GM21423 (cell line): Measurements from ENCODE around the gene CD300LF.

ENCODE experiments used
- ATAC-seq: cut with Tn5 transposase; IDR thresholded peaks from one replicate; pipeline ENCODE4 v1.9.1; 2021; ENCODE audit warnings: mild to moderate bottlenecking, moderate library complexity; ENCODE audit not compliant: unreplicated experiment

The CD300LF gene

GRCh38 chr17:74730491-74731346 lies 18.0 kb upstream of the CD300LF start:
- no peak for ATAC-seq

DNA sequence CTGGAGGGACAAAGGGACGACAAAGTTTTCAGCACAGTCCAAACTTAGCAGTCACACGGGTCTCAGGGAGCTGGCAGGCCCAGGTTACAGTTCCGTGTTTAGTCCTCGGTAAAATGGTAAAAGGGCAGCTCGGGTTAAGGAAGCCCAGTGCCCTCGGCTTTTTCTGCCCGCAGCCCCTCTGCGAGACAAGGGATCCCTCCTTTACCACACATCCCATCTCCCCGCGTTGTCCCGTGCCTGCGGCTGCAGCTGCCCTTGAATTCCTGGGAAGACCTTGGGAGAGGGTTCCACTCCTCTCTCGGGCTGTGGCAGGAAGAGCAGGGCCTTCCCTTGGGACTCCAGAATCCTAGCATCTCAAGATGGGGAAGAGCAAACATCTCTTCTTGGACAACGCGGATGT lies 17.1 kb upstream of the CD300LF start:
- no peak for ATAC-seq

- no peak for ATAC-seq
Observed at GRCh38 chr17:74729368-74729767, 16.6 kb upstream of the CD300LF start.

GRCh38 chr17:74728702-74729075 lies 16.0 kb upstream of the CD300LF start:
- ATAC-seq = no peak

DNA sequence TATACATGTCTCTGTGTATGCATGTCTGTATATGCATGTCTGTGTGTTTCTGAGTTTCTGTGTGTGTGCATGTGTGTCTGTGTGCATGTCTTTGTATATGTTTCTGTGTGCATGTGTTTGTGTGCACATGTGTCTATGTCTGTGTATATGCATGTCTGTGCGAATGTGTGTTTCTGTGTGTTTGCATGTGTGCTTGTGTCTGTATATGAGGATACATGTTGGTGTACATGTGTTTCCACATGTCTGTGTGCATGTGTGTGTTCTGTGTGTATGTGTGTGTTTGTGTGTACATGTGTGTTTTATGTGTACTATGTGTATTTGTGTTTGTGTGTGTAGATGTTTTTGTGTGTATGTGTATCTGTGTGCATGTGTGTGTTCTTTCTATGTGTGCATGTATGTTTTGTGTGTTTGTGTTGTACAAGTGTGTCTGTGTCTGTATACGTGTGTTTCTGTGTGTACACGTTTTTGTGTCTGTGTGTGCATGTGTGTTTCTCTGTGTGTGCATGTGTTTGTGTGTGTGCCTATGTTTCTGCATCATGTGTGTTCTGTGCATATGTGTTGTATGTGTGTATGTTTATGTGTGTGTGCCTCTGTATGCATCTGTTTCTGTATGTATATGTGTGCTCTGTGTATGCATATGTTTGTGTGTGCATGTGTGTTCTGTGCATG lies 15.4 kb upstream of the CD300LF start:
- ATAC-seq = no peak

DNA sequence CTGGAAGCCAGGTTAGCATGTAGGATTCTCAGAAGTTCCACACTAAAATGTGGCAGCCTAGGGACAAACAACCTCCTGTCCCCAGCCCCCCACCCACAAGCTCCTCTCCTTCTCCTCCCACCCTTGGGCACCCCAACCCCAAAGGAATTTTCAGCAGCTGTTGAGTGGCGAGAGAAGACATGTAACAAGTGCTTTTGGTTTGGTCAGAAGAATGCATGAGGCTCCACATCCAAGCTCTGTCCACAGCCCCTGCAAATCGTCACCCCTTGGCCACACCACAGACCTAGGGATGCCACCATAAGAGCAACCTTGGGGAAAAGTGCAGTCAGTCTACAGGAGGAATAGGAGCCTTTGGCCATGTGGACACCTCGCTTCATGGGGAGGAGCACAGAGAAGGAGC lies 12.4 kb upstream of the CD300LF start:
- no peak for ATAC-seq

DNA sequence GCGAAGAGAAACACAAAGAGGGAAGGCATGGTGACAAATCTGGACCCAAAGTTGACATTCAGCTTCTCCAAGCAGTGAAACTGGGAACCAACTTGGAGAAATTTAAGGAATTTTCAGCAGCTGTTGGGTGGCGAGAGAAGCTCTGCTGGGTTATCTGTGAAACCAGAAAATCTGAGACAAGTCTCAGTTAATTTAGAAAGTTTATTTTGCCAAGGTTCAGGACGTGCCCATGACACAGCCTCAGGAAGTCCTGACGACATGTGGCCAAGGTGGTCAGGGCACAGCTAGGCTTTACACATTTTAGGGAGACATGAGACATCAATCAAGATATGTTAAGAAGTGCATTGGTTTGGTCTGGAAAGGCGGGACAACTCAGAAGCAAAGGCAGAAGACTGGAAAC lies 11.2 kb upstream of the CD300LF start:
- no peak for ATAC-seq

- no peak for ATAC-seq
Observed at GRCh38 chr17:74722782-74723181, 10.1 kb upstream of the CD300LF start.

- ATAC-seq = no peak
Observed at GRCh38 chr17:74720506-74720905, 7.8 kb upstream of the CD300LF start.

DNA sequence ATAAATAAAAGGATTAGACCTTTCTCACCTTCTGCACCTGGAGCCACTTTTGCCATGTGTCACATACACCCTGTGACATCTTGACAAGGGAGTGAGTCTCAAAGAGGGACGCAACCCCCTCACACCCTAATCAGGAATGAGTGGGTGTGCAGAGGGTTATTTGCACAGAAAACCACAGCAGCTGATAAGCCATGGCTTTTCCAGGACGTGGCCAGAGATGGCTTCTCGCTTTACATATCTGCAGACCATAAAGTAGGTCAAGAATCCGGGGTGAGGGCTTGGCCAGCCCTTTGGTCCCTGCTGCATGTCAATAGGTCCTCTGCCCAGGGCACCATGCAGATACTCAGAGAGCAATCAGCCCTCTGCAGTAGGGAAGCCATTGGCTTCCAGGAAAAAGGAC lies 2.4 kb upstream of the CD300LF start:
- no peak for ATAC-seq

DNA sequence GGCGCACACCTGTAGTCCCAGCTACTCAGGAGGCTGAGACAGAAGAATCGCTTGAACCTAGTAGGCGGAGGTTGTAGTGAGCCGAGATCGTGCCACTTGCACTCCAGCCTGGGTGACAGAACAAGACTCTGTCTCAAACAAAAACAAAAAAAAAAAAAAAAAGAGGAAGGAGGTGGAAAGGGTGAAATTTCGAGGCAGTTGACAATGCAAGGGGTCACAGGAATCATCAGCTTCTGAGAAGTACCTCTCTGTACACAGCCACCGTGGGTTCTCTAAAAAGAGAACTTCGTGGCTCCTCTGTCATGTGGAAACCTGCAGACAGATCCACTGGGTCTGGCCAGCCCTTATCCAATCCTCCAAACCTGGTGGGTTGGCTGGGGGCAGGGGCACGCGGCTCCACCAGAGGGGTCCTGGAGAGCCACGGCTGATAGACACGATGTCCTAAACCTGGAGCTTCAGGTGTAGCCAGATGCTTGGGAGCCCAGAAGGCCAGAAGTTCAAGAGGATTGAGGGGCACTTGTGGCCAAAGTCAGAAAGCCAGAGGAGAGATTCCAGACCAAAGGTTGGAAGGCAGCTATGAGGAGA lies 540 bp upstream of the CD300LF start:
- no peak for ATAC-seq

GRCh38 chr17:74712301-74712700 lies 422 bp downstream of the CD300LF start:
- ATAC-seq = no peak

GRCh38 chr17:74711058-74711824 lies 1.5 kb downstream of the CD300LF start:
- no peak for ATAC-seq

DNA sequence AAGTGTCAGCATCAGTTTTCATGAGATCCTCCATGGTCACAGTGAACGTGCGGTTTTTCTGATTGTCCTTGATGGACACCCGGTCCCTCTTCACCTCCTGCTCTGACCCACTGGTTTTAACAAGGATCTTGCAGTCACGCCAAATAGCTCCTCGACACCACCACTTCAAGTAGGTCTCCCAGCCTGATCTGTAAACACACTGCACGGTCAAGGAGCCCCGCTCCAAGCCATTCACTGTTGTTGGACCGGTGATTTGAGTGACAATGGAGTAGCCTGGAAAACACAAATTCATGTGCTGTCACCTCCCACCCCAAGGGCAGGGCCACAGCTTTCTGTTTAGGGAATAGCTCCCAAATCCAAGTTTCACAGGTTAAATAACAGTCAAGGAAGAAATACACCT lies 8.2 kb downstream of the CD300LF start:
- ATAC-seq = no peak

- no peak for ATAC-seq
Observed at GRCh38 chr17:74703311-74703710, 9.4 kb downstream of the CD300LF start.

DNA sequence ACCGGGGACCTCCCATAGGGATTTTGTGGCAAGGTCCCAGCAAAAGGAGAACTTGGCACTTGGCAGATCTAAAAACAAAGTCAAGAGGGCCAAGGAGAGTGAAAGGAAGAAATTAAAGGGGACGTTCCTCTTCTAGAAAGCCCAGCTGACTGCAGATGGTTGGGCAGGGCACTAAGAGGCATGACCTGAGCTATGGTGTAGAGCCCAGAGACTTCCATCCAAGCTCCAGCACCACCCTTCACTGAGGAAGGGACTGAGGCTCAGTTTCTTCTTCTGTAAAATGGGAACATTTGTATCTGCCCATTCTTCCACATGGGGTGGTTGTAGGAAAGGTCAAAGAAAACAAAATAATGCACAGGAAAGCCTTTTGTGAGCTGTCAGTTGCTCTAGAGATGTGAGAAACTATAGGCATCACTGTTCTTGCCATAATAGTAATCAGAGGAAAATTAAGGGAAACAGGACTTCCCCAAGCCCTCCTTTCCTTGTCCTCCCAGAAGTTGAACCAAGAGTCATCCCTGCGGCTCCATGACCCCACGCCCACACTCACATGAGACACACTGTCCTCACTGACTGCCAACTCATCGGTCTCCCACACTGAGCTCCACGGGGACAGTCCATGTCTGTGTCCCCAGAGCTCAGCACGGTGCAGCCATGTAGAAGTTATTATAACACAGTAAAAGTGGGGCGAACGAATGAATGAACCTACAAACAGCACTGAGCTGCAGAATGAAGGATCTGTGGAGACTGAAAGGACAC lies 10.4 kb downstream of the CD300LF start:
- ATAC-seq = no peak

- ATAC-seq = no peak
Observed at GRCh38 chr17:74699236-74699635, 13.5 kb downstream of the CD300LF start.

- no peak for ATAC-seq
Observed at GRCh38 chr17:74698069-74698468, 14.7 kb downstream of the CD300LF start.

DNA sequence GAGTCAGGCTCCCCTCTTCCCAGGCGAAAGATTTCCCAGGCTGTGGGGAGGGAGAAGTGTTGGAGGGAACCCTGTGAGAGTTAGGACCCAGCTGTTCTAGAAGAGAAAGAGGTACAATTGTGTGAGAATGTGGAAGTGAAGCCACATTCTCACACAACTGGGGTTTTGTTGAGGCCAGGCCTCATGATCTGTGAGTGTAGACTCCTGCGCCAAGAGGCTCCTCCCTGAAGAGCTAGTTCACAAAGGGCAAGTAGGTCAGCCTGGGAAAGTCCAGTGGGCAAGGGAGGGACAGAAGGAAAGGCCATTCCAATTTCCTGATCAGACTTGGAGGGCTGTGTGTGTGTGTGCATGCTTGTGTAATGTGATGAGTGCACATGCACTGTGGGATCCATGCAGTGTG lies 15.2 kb downstream of the CD300LF start:
- no peak for ATAC-seq

- ATAC-seq = no peak
Observed at GRCh38 chr17:74695629-74696028, 17.1 kb downstream of the CD300LF start.

DNA sequence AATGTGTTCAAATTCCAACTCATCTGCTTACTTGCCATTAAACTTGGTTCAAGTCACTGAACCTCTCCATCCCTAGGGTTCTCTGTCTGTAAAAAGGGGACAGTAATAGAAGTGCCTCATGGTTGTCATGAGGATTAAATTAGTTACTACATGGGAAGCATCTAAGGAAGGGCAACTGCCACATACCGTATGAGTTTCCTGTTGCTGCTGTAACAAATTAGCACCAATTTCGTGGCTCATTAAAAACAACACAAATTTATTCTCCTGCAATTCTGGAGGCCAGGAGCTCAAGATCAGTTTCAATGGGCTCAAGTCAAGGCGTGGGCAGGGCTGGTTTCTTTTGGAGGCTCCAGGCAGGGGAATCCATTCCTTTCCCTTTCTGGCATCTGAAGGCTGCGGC lies 18.6 kb downstream of the CD300LF start:
- ATAC-seq = no peak
